K562 (cell line): ENCODE measurements around the gene ITGAL. TPM values are rescaled to one million over a fixed set of nuclear protein-coding genes. Genes with fewer than 3 reads are reported as not detected.

Experiments
- ATF6 ChIP-seq: sonication (generic); formaldehyde crosslinking; IDR thresholded peaks from 2 replicates; pipeline ENCODE4 v1.4.0; 2020; ENCODE audit warnings: mild to moderate bottlenecking, missing genetic modification reagents
- BRF2 ChIP-seq: IDR thresholded peaks from 3 replicates; pipeline ENCODE4 v1.6.1; 2011; ENCODE audit warnings: borderline replicate concordance, mild to moderate bottlenecking; ENCODE audit not compliant: insufficient read length, insufficient read depth
- E2F1 ChIP-seq: sonication (generic); formaldehyde crosslinking; IDR thresholded peaks from 2 replicates; pipeline ENCODE4 v1.8.1; 2023; ENCODE audit warnings: mild to moderate bottlenecking, missing genetic modification reagents, moderate library complexity
- ESRRB ChIP-seq: fragments of 250-450 bp; sonication (Bioruptor Pico); IDR thresholded peaks from 2 replicates; pipeline ENCODE4 v1.5.0; 2020; ENCODE audit warnings: mild to moderate bottlenecking, moderate library complexity, borderline replicate concordance
- RREB1 ChIP-seq: fragments of 250-450 bp; sonication (Bioruptor Pico); IDR thresholded peaks from 2 replicates; pipeline ENCODE4 v1.4.0; 2020
- ZNF143 ChIP-seq: sonication (generic); formaldehyde crosslinking; IDR thresholded peaks from 2 replicates; pipeline ENCODE4 v1.9.0; 2022; ENCODE audit warnings: mild to moderate bottlenecking, missing genetic modification reagents
- ZNF232 ChIP-seq: sonication (generic); formaldehyde crosslinking; IDR thresholded peaks from 2 replicates; pipeline ENCODE4 v1.8.0; 2022; ENCODE audit warnings: mild to moderate bottlenecking, missing genetic modification reagents
- ZNF24 ChIP-seq: fragments of 450-650 bp; IDR thresholded peaks from 2 replicates; pipeline ENCODE4 v1.6.1; 2016
- ZNF316 ChIP-seq: fragments of 450-650 bp; IDR thresholded peaks from 2 replicates; pipeline ENCODE4 v1.6.1; 2016
- ZNF444 ChIP-seq: fragments of 250-450 bp; sonication (Bioruptor Pico); IDR thresholded peaks from 2 replicates; pipeline ENCODE4 v1.4.0; 2020; ENCODE audit warnings: mild to moderate bottlenecking, moderate library complexity
- ZNF583 ChIP-seq: fragments of 250-450 bp; sonication (Bioruptor Pico); IDR thresholded peaks from 2 replicates; pipeline ENCODE4 v1.4.0; 2020
- ZNF586 ChIP-seq: fragments of 450-650 bp; formaldehyde crosslinking; conservative IDR thresholded peaks from 2 replicates; pipeline ENCODE4 v1.4.0; 2020; ENCODE audit warnings: mild to moderate bottlenecking, moderate library complexity
- polyA plus RNA-seq, 8 experiments: library from polyadenylated mRNA; depleted of rRNA in 4 of 8; stranded (reverse) in 5 of 8; unstranded in 3 of 8; fragments of >200 nt; fragmentation: Nextera tagmentation in 2 of 8; fragmentation: Illumina TruSeq in 1 of 8; extraction: Ambion mirVana in 2 of 8; extraction: Trizol in 1 of 8; gene quantifications; 2 replicates each; pipeline versions ENCODE4 v1.2.1 to v1.2.3, GENCODE V29; 2011 to 2014; ENCODE audit warnings: inconsistent platforms in 1 of 8, missing spikeins in 1 of 8
- total RNA-seq, 7 experiments: library from RNA; depleted of rRNA in 6 of 7; stranded (reverse); fragments of >200 nt in 6 of 7; fragmentation: Illumina TruSeq in 2 of 7; extraction: Trizol in 2 of 7; gene quantifications; 2 replicates each; pipeline versions ENCODE4 v1.2.1 to v1.2.3, GENCODE V29; 2011 to 2021; ENCODE audit warnings: low replicate concordance in 1 of 7
- TF ChIP-seq, protein P1 (sequence below): sonication (generic); formaldehyde crosslinking; IDR thresholded peaks from 2 replicates; pipeline ENCODE4 v1.8.0; 2022; ENCODE audit warnings: mild to moderate bottlenecking, low read depth, missing genetic modification reagents
- TF ChIP-seq, protein P2 (sequence below): sonication (generic); formaldehyde crosslinking; IDR thresholded peaks from 2 replicates; pipeline ENCODE4 v1.9.0; 2022; ENCODE audit warnings: mild to moderate bottlenecking, missing genetic modification reagents

ITGAL gene
- total and polyA plus RNA-seq, 9 of the 15 experiments (the other 6 are each of a cell fraction or from before 2014, with no cell fraction given), result 0.01 to 0.53 TPM; not detected in 7

DNA sequence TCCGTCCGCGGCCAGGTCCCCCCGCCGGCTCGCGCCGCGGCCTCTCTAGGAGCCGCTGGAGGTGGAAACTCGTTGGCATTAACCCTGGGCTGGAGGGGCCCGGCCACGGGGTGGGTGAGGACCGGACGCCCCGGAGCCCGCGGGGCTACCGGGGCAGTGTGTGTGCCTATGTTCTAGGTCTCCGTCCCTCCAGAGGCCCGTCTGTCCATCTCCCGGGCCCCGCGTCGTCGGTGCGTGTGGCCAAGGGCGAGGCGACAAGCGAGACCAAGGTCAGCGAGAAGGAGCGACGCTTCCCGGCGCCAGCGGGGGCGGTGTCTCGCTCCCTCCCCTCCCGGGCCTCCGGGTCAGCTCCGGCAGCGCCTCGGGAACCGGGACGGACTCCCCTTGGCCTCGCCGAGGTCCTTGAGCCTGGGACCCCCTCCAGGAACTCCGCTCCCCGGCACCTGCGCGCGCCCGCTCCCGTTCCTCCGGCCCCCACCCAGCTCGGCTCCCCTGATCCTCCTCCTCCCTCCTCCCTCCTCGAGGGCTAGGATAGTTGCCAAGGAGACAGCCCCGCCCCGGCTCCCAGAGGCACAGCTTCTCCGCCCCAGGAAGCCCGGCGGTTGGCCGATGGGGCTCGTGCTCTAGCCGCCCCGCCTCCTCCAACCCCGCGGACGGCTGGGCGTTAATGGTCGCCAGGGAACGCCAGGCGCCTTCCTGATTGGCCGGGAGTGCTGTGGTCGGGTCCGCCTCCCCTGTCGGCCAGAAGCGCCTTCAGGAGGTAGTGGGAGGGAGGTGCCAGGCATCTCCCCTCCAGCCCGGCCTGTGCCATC lies 54.5 kb downstream of the ITGAL start (continued):
- TF ChIP-seq E2F1 (no peak; the same call in 1 of the 2 replicates), ZNF316 (no peak), ZNF444 (CRISPR knock-in tag) (no peak), ATF6 (CRISPR knock-in tag) (no peak), ZNF143 (CRISPR knock-in tag) (0 out of 2 replicates have a peak, but pooled peaks have one; percentile 39), ZNF232 (no peak), ZNF586 (CRISPR knock-in tag) (no peak), ESRRB (CRISPR knock-in tag) (no peak), BRF2 (no peak), ZNF583 (CRISPR knock-in tag) (peak; percentile 71; the same call in 1 of the 2 replicates), RREB1 (CRISPR knock-in tag) (peak; percentile 84; the same call in 1 of the 2 replicates), ZNF24 (no peak)
- TF ChIP-seq, protein P1, sequence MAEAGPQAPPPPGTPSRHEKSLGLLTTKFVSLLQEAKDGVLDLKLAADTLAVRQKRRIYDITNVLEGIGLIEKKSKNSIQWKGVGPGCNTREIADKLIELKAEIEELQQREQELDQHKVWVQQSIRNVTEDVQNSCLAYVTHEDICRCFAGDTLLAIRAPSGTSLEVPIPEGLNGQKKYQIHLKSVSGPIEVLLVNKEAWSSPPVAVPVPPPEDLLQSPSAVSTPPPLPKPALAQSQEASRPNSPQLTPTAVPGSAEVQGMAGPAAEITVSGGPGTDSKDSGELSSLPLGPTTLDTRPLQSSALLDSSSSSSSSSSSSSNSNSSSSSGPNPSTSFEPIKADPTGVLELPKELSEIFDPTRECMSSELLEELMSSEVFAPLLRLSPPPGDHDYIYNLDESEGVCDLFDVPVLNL (CRISPR knock-in tag), result peak; percentile 59; the same call in 1 of the 2 replicates
- TF ChIP-seq, protein P2, sequence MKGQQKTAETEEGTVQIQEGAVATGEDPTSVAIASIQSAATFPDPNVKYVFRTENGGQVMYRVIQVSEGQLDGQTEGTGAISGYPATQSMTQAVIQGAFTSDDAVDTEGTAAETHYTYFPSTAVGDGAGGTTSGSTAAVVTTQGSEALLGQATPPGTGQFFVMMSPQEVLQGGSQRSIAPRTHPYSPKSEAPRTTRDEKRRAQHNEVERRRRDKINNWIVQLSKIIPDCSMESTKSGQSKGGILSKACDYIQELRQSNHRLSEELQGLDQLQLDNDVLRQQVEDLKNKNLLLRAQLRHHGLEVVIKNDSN (CRISPR knock-in tag), result peak; percentile 80
